GM06990 (cell line): ENCODE data around the gene TMEM217.

Experiments used
- DNase-seq: peaks from one replicate; pipeline ENCODE4 v3.0.0-alpha.2; 2011; ENCODE audit not compliant: insufficient read length; ENCODE audit errors: extremely low read depth
- H3K27me3 ChIP-seq: replicated peaks from 2 replicates; pipeline ENCODE4 v1.6.0; 2011; ENCODE audit warnings: low read length; ENCODE audit not compliant: control insufficient read depth, insufficient read depth
- H3K36me3 ChIP-seq: 2 replicates; pipeline ENCODE4 v1.5.1; 2011; ENCODE audit warnings: low read length; ENCODE audit not compliant: control insufficient read depth, insufficient read depth
- H3K4me3 ChIP-seq: replicated peaks from 2 replicates; pipeline ENCODE4 v1.5.1; 2011; ENCODE audit warnings: low read depth, mild to moderate bottlenecking, control low read depth, low read length
- TF ChIP-seq, protein P1 (sequence below): IDR thresholded peaks from 2 replicates; pipeline ENCODE4 v1.5.1; 2011; ENCODE audit warnings: low read length, control low read depth, mild to moderate bottlenecking, inconsistent platforms; ENCODE audit not compliant: insufficient read depth, poor library complexity, severe bottlenecking

The TMEM217 gene

DNA sequence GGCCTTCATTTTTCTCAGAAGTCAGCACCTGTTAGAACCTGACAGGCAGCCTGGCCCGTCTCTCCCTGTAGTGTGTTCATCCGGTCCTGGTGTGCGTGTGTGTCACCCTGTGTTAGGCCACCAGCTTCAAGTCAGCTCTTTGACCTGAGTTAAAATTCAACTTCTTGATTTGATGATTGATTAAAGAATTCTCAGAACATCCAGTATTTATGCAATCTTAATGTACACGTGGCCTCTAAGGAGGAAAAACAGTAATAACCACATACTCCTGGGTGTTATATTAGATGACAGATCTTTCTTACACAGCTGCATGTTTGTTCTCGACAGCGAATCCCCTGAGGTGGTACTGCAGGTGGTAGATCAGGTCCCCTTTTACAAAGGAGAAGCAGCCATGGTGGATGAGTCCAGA, 19.1 kb upstream of the TMEM217 start:
- TF ChIP-seq, protein P1, sequence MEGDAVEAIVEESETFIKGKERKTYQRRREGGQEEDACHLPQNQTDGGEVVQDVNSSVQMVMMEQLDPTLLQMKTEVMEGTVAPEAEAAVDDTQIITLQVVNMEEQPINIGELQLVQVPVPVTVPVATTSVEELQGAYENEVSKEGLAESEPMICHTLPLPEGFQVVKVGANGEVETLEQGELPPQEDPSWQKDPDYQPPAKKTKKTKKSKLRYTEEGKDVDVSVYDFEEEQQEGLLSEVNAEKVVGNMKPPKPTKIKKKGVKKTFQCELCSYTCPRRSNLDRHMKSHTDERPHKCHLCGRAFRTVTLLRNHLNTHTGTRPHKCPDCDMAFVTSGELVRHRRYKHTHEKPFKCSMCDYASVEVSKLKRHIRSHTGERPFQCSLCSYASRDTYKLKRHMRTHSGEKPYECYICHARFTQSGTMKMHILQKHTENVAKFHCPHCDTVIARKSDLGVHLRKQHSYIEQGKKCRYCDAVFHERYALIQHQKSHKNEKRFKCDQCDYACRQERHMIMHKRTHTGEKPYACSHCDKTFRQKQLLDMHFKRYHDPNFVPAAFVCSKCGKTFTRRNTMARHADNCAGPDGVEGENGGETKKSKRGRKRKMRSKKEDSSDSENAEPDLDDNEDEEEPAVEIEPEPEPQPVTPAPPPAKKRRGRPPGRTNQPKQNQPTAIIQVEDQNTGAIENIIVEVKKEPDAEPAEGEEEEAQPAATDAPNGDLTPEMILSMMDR: no peak
- Histone ChIP-seq H3K27me3 (no peaks in the 10 kb centered on the region), H3K36me3 (peaks cover 5% of the 10 kb centered on the region), H3K4me3 (no peak overlapping the region)
- DNase-seq: no peak

DNA sequence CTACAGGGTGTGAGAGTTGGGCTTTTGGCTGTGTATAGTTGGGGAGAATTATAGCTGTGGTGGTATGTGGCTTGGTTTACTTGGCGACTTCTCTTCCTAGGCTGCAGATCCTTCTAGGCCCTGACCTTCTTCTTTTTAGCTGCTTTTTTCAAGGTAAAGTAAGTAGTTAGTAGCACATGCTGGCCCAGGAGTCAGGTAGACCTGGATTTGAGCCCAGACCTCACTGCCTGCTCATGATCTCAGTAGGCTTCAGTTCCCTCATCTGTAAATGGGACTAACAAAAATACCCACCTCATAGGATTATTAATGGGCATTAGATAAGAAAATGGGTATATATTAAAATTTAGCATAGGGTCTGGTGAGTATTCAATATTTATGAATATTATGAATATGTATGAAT, 17.4 kb upstream of the TMEM217 start:
- Histone ChIP-seq H3K36me3 (peaks cover 5% of the 10 kb centered on the region), H3K4me3 (no peak overlapping the region), H3K27me3 (no peaks in the 10 kb centered on the region)
- TF ChIP-seq, protein P1: no peak
- DNase-seq: no peak

DNA sequence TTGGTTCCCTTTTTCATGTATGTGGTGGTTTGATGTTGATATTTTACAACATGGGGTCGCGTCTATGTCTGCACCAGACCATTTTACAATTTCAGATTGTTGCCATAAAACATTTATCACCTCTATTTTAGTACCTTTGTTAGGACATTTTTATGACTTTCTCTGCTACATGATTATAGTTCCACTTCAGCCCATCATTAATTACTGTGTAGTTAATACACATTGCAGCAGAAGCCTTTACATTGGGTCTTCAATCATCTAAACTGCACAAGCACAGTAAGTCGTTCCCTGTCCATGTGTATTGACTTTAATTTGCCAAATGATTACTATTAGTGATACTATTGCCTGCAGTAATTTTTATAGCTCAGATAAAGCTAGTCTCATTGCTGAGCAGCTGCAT, 15.7 kb upstream of the TMEM217 start:
- TF ChIP-seq, protein P1: no peak
- DNase-seq: no peak
- Histone ChIP-seq H3K36me3 (no peaks in the 10 kb centered on the region; the same call in none of the 2 replicates), H3K27me3 (no peaks in the 10 kb centered on the region), H3K4me3 (no peak overlapping the region)

DNA sequence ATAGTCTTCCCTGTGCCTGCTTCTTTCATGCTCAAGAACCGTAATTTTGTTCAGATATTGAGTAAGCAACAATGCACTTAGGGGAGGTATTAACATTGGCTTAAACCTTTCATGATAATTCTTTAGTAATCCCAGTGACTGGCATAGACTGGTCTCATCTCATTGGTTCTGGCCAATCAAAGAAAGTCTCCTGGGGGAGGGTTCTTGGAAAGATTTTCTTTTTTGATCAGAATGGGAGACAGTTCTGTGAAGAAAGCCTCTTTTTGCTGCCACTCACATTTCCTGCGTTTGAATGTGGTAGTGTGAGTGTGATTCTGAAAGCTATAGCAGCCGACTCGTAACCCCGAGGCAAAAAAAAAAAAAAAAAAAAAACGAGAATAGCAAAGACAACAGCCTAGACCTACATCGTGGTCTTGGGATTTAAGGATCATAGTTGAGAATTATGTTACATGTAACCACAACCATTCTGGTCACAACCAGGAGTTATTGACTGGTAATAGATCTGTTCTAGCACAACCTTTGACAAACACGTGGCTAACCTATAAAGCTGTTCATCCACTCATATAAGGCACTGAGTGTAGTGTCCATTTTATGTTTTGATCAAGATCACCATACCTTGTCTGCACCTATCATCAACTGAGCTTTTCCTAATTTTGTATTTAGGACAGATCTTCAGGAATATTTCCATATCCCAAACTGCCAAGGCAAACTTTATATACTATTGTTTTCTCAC, 15.1 kb upstream of the TMEM217 start:
- no peaks in the 10 kb centered on the region; the same call in none of the 2 replicates for H3K36me3 ChIP-seq
- no peak for DNase-seq
- no peak overlapping the region for H3K4me3 ChIP-seq
- H3K27me3 ChIP-seq: no peaks in the 10 kb centered on the region
- TF ChIP-seq, protein P1: no peak

DNA sequence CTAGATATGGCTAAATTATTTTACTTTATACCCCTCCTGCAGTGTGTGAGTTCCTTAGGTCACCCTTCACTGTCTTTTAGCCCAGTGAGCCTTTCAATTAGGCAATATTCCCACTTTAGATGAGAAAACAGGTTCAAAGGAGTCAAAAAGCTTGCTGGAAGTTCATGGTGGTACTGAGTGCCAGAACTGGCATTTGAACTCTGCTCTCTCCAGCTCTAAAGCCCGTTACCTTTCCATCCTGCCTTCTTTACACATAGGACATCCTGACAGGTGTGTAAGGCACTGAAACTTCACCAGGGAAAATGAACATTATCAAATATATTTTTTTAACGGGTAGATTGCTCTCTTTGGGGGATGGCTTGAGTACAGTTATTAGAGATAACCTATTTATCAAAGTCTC, 11.2 kb upstream of the TMEM217 start:
- H3K27me3 ChIP-seq: no peaks in the 10 kb centered on the region
- TF ChIP-seq, protein P1: no peak
- DNase-seq: no peak
- no peak overlapping the region for H3K4me3 ChIP-seq
- peaks cover 1% of the 10 kb centered on the region for H3K36me3 ChIP-seq
